GM21723 (cell line): ENCODE measurements around the gene RBP5.

Source experiments
- ATAC-seq: cut with Tn5 transposase; IDR thresholded peaks from one replicate; pipeline ENCODE4 v1.9.1; 2021; ENCODE audit warnings: mild to moderate bottlenecking, moderate library complexity; ENCODE audit not compliant: unreplicated experiment

The RBP5 gene

GRCh38 chr12:7128681-7129286 lies at the start of gene RBP5:
Gene RBP5 (minus strand): TSS chr12:7128889. CDS start chr12:7128775, 114 bp downstream.
- no peak for ATAC-seq

GRCh38 chr12:7178481-7178880 lies 49.8 kb upstream of the RBP5 start:
- ATAC-seq, result no peak

GRCh38 chr12:7176595-7176994 lies 47.9 kb upstream of the RBP5 start:
- no peak for ATAC-seq

GRCh38 chr12:7175493-7175892 lies 46.8 kb upstream of the RBP5 start:
- ATAC-seq, result no peak

- ATAC-seq, result no peak
Observed at GRCh38 chr12:7171854-7172253, 43.2 kb upstream of the RBP5 start.

GRCh38 chr12:7169951-7170350 lies 41.3 kb upstream of the RBP5 start:
- ATAC-seq, result no peak

- ATAC-seq, result no peak
Observed at GRCh38 chr12:7162691-7163114, 34.0 kb upstream of the RBP5 start.

GRCh38 chr12:7161811-7162210 lies 33.1 kb upstream of the RBP5 start:
- no peak for ATAC-seq

- ATAC-seq, result no peak
Observed at GRCh38 chr12:7161327-7161726, 32.6 kb upstream of the RBP5 start.

- ATAC-seq, result no peak
Observed at GRCh38 chr12:7160183-7160582, 31.5 kb upstream of the RBP5 start.

GRCh38 chr12:7158781-7159609 lies 30.3 kb upstream of the RBP5 start:
- no peak for ATAC-seq

- ATAC-seq, result no peak
Observed at GRCh38 chr12:7157391-7157790, 28.7 kb upstream of the RBP5 start.

GRCh38 chr12:7156259-7157197 lies 27.8 kb upstream of the RBP5 start:
- ATAC-seq, result no peak

GRCh38 chr12:7155471-7156034 lies 26.9 kb upstream of the RBP5 start:
- ATAC-seq, result no peak

- ATAC-seq, result no peak
Observed at GRCh38 chr12:7154901-7155470, 26.3 kb upstream of the RBP5 start.

GRCh38 chr12:7154042-7154441 lies 25.4 kb upstream of the RBP5 start:
- ATAC-seq, result no peak

GRCh38 chr12:7152818-7153217 lies 24.1 kb upstream of the RBP5 start:
- no peak for ATAC-seq

GRCh38 chr12:7151532-7151931 lies 22.8 kb upstream of the RBP5 start:
- no peak for ATAC-seq

- ATAC-seq, result no peak
Observed at GRCh38 chr12:7150841-7151240, 22.2 kb upstream of the RBP5 start.

- ATAC-seq, result no peak
Observed at GRCh38 chr12:7150356-7150755, 21.7 kb upstream of the RBP5 start.

- ATAC-seq, result no peak
Observed at GRCh38 chr12:7146906-7147305, 18.2 kb upstream of the RBP5 start.
